ENCODE results near the gene MAPRE2.

Gene MAPRE2

DNA sequence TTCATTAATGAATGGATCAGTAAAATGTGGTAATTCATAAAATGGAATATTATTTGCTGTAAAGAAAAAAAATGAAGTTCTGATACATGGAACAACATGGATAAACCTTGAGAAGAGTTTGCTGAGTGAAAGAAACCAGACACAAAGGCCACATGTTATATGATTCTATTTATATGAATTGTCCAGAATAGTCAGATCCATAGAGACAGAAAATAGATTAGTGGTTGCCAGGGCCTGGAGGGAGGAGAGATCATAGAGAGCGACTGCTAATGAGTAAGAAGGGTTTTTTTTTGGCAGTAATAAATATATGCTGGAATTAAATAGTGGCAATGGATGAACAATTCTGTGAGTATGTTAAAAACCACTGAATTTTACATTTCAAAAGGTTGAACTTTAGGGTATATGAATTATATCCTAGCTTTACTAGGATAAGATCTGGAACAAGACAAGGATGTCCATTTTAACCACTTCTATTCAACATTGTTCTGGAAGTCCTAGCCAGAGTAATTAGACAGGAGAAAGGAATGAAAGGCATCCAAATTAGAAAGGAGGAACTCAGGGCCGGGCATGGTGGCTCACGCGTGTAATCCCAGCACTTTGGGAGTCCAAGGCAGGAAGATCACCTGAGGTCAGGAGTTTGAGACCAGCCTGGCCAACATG lies 48.8 kb downstream of the MAPRE2 start:
- H3K4me3 ChIP-seq (ENCODE audit: low read depth, low read length, poor library complexity, severe bottlenecking): no peak overlapping the region
- H3F3A ChIP-seq (ENCODE audit: insufficient read depth, low read length): no peaks in the 10 kb centered on the region
- no peak for TF ChIP-seq EZH2 (IDR thresholded peaks at IDR 0.05; ENCODE audit: borderline replicate concordance, low read length)
- TF ChIP-seq, protein P1, sequence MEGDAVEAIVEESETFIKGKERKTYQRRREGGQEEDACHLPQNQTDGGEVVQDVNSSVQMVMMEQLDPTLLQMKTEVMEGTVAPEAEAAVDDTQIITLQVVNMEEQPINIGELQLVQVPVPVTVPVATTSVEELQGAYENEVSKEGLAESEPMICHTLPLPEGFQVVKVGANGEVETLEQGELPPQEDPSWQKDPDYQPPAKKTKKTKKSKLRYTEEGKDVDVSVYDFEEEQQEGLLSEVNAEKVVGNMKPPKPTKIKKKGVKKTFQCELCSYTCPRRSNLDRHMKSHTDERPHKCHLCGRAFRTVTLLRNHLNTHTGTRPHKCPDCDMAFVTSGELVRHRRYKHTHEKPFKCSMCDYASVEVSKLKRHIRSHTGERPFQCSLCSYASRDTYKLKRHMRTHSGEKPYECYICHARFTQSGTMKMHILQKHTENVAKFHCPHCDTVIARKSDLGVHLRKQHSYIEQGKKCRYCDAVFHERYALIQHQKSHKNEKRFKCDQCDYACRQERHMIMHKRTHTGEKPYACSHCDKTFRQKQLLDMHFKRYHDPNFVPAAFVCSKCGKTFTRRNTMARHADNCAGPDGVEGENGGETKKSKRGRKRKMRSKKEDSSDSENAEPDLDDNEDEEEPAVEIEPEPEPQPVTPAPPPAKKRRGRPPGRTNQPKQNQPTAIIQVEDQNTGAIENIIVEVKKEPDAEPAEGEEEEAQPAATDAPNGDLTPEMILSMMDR (IDR thresholded peaks at IDR 0.05; ENCODE audit: low read length): no peak
- H3K27me3 ChIP-seq (ENCODE audit: insufficient read depth, low read length): no peaks in the 10 kb centered on the region
- H3K9ac ChIP-seq (ENCODE audit: low read length): no peak overlapping the region
- no peaks in the 10 kb centered on the region for H3K4me1 ChIP-seq (ENCODE audit: insufficient read depth, low read length, severe bottlenecking)
- no peaks in the 10 kb centered on the region for H4K20me1 ChIP-seq (ENCODE audit: insufficient read depth, low read length)
- H3K36me3 ChIP-seq (ENCODE audit: insufficient read depth, low read length): peaks cover 24% of the 10 kb centered on the region; the same call in 1 of the 2 replicates
- H3K4me2 ChIP-seq (ENCODE audit: low read length): no peak overlapping the region
- H3K9me3 ChIP-seq (ENCODE audit: low read length): no peaks in the 10 kb centered on the region
- peaks cover 14% of the 10 kb centered on the region; the same call in 1 of the 2 replicates for H3K79me2 ChIP-seq (ENCODE audit: insufficient read depth, low read length)
- no peaks in the 10 kb centered on the region for H3K9me2 ChIP-seq (ENCODE audit: low read depth, low read length)
- no peak overlapping the region for H3K27ac ChIP-seq (ENCODE audit: low read depth, low read length, poor library complexity, severe bottlenecking)
- no peak overlapping the region for H2AFZ ChIP-seq (ENCODE audit: low read length)

DNA sequence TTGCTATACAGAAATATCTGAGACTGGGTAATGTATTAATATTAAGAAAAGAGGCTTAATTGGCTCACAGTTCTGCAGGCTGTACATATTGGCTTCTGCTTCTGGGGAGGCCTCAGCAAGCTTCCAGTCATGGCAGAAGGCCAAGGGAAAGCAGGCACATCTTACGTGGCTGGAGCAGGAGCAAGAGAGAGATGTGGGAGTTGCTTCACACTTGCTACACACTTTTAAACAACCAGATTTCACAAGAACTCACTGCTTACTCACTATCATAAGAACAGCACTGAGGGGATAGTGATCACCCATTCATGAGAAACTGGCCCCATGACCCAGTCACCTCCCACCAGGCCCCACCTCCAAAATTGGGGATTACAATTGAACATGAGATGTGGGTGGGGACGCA lies 50.6 kb downstream of the MAPRE2 start:
- Histone ChIP-seq H3K9me3 (ENCODE audit: low read length) (no peaks in the 10 kb centered on the region), H3F3A (ENCODE audit: insufficient read depth, low read length) (no peaks in the 10 kb centered on the region), H4K20me1 (ENCODE audit: insufficient read depth, low read length) (no peaks in the 10 kb centered on the region), H3K27me3 (ENCODE audit: insufficient read depth, low read length) (no peaks in the 10 kb centered on the region), H3K36me3 (ENCODE audit: insufficient read depth, low read length) (peaks cover 24% of the 10 kb centered on the region; the same call in 1 of the 2 replicates), H3K9me2 (ENCODE audit: low read depth, low read length) (no peaks in the 10 kb centered on the region), H3K27ac (ENCODE audit: low read depth, low read length, poor library complexity, severe bottlenecking) (no peak overlapping the region), H2AFZ (ENCODE audit: low read length) (no peak overlapping the region), H3K4me3 (ENCODE audit: low read depth, low read length, poor library complexity, severe bottlenecking) (no peak overlapping the region), H3K4me1 (ENCODE audit: insufficient read depth, low read length, severe bottlenecking) (no peaks in the 10 kb centered on the region), H3K9ac (ENCODE audit: low read length) (no peak overlapping the region), H3K4me2 (ENCODE audit: low read length) (no peak overlapping the region), H3K79me2 (ENCODE audit: insufficient read depth, low read length) (peaks cover 14% of the 10 kb centered on the region; the same call in 1 of the 2 replicates)
- TF ChIP-seq, protein P1 (IDR thresholded peaks at IDR 0.05; ENCODE audit: low read length): no peak
- no peak for TF ChIP-seq EZH2 (IDR thresholded peaks at IDR 0.05; ENCODE audit: borderline replicate concordance, low read length)

DNA sequence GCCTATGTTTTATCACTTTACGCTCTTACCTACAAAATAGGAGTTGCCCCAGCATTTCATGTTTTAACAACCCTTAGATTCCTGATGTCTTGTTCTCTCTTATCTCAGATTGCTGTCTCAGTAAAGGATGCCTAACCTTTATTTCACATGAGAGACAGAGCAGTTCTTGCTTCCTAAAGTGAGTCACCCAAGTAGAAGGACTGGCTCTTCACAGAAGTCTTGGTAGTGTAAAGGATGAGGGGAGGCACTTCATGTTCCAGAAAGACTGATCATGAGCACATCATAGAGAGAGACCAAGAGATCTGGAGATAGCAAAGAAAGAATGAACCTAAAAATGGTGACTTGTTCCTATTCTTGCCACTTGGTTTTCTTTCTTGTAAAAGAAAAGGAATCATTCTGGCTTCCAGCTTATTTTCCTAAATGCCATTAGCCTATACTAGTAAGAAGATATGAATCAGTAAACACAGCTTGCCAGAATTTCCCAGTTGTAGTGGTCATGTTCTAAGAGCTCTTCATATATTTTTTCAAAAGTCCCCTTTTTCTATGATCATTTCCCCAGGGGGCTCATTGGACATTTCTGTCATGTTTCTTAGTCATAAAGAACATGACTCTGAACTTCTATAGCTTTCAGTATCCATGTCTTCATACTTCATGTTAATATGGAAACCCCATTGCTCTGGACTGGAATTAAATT lies 54.9 kb downstream of the MAPRE2 start:
- H3K4me2 ChIP-seq (ENCODE audit: low read length): no peak overlapping the region
- no peak for TF ChIP-seq EZH2 (IDR thresholded peaks at IDR 0.05; ENCODE audit: borderline replicate concordance, low read length)
- TF ChIP-seq, protein P1 (IDR thresholded peaks at IDR 0.05; ENCODE audit: low read length): no peak
- H3K27ac ChIP-seq (ENCODE audit: low read depth, low read length, poor library complexity, severe bottlenecking): no peak overlapping the region
- H3K4me1 ChIP-seq (ENCODE audit: insufficient read depth, low read length, severe bottlenecking): no peaks in the 10 kb centered on the region
- H3K4me3 ChIP-seq (ENCODE audit: low read depth, low read length, poor library complexity, severe bottlenecking): no peak overlapping the region
- no peaks in the 10 kb centered on the region for H3K27me3 ChIP-seq (ENCODE audit: insufficient read depth, low read length)
- no peaks in the 10 kb centered on the region for H4K20me1 ChIP-seq (ENCODE audit: insufficient read depth, low read length)
- peaks cover 4% of the 10 kb centered on the region; the same call in 1 of the 2 replicates for H3K79me2 ChIP-seq (ENCODE audit: insufficient read depth, low read length)
- no peaks in the 10 kb centered on the region for H3K9me2 ChIP-seq (ENCODE audit: low read depth, low read length)
- no peak overlapping the region for H3K9ac ChIP-seq (ENCODE audit: low read length)
- H2AFZ ChIP-seq (ENCODE audit: low read length): no peak overlapping the region
- H3K36me3 ChIP-seq (ENCODE audit: insufficient read depth, low read length): peaks cover 34% of the 10 kb centered on the region; the same call in 1 of the 2 replicates
- no peaks in the 10 kb centered on the region for H3K9me3 ChIP-seq (ENCODE audit: low read length)
- H3F3A ChIP-seq (ENCODE audit: insufficient read depth, low read length): no peaks in the 10 kb centered on the region

Measured in OCI-LY1 (cell line).